Glomerular visceral epithelial cell (primary cell): Measurements from ENCODE around the gene HMGB2.

ENCODE experiments used
- DNase-seq: peaks from one replicate; pipeline ENCODE4 v3.0.0-alpha.2; 2016; ENCODE audit errors: extremely low spot score

HMGB2 gene

DNA sequence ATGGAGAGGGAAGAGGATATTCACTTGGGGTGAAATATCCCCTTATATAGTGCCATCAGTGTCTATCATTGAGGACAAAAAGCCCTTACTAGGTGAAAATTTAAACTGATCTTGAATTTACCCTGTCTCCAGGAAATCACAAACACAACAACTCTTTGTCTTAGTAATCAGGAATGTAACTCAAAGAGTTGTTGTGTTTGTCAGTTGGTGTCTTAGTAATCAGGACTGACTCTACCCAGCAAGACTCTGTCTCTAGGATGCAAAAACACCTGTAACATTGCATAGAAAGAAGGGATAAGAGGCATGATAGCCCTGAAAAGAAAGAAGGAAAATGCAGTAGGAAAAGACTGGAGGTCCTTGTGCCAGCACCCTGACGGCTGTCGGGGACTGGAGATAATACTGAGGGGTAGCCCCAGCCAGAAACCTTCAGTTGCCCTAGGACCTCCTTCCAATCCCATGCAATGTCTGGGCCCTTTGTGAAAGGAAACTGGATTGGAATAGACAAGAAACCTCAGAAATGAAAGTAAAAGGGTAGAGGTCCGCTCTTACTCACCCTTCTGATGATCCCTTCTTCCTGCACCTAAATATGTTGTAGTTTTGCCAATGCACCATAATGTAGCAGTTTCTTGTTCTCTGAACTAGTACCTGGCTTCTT is 45.3 kb downstream of the HMGB2 start:
- no peak for DNase-seq

DNA sequence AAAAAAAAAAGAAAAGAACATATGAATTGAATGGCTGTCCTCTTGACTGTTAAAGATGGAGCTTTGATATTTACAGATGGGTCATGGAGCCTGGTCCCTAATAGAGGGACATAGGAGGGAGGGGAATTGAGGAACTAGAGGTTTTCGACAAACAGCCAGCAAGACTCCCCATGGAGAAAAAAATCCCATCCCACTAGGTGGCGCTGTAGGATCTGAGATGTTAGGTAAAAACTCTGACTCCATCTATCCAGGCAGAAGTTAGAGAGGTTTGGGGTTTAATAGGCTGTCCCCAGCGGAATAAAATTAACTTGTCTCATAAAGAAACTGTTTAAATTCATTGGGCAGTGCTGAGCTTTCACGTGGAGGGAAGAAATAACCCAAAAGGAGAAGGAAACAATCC is 45.9 kb downstream of the HMGB2 start:
- peak; percentile 57 for DNase-seq

DNA sequence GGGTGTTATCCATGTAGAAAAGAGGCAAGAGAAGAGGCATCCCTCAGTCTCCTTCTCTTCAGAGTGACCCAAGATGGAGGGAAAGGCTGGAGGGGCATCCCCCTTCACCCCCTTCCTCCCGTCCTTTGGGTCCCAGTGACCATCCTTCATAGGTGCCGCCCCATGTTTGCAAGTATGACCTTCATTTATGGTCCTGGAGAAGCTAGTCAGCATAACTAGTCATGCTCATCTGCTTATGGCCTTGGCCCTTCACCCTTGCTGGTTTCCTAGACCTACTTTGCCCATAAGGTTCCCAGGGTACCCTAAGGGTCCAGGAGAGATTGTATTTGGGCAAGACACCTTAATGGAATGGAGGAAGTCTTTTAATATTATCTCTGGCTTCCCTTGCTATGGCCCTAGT is 46.7 kb downstream of the HMGB2 start:
- DNase-seq, result no peak

DNA sequence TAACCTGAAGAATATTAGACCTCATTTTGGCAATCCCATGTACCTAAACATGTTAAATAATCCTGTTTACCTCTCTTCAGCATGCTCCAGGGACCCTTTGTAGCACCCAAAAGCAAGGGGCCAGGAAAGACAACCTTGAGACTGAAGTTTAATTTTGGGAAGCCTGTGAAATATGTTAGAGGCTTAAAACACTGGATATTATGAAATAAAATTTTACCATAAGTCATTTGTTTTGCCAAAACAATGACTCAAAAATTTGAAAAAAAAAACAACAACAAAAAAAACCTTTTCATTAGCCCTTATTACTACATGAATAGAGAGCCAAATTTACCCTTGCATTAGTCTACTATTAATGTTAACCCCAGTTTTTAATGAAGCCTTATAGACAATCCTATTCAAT is 49.7 kb downstream of the HMGB2 start:
- DNase-seq, result no peak

DNA sequence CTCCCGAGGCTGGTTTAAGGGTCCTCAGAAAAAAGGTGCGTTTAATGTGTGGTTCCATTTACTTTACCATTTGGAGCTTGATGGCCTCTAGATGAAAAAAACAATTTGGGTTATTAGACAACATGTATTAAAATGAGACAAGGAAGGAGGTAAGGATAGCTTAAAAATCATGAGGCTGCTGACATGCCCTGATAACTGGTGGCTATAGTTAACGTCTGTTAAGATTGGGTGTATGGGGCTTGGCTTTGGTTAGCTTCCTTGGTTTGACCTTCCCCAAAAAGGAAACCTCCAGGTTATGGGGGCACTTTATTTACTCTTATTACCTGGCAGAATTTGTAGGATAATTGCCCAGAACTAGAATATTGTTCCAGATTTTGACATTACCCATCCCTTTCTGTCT is 51.5 kb downstream of the HMGB2 start:
- no peak for DNase-seq

DNA sequence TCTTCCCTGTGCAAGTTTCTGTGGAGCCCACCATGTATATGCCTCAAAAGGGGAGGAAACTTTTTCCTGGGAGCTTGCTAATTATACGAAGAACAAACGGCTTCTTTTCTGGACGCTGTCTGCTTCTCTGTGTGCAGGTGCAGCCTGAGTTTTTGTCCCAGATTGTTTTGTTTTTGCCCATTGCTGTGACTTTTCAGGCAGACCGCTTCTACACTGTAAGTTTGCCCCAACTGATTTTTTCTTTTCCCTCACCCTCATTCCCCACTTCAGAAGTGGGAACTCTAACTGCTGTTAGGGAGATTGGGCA is 51.9 kb downstream of the HMGB2 start:
- no peak for DNase-seq

DNA sequence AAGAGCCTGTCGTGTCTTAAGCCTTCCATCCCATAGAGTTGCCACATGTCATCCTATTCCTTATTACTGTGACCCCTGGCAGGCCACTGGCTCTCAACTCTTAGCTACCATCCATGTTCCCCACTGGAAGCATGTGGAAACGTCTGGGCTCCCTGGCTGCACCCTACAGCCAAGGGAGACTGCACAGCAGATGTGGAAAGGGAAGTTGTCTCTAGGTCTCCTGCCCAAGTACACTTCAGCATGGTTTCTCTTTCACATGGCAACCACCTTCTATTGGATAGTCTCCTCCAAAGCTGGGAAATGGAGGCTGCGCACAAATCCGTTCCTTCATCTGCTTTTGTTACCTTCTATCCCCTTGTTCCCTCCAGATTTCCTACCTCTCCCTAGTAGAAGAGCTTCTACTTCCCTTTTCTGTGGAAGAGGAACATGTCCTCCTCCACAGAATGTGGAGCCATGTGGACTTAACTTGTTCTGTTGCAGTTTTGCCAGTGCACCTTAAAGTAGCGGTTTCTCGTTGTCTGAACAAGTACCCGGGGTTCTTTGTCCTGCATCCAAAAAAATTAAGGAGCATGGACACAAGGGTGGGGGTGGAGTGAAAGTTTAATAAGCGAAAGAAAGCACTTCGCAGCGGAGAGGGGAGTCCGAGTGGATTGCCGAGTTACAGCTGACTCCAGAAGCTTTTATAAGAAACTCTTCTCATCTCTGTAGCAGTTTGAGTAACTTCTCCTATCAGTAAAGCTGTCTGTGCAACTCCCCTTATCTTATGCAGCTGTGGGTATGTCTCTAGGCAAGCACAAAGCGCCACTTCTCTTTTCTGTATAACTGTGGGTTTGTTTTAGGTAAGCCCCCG is 52.5 kb downstream of the HMGB2 start:
- DNase-seq, result no peak
